IMR-90 (cell line): ENCODE results near the gene CLK2. TPM values are rescaled to one million over a fixed set of nuclear protein-coding genes. Genes with fewer than 3 reads are reported as not detected.
A peak's percentile ranks its signal among the peaks of the same experiment; 100 is the strongest.

Experiments used
- ATAC-seq: fragments of 200-7000 bp; cut with Tn5 transposase; 2 replicates; pipeline ENCODE4 v1.9.1; 2020; ENCODE audit warnings: low read depth, mild to moderate bottlenecking, moderate library complexity
- BruUV-seq: library from RNA; stranded (reverse); fragments of 400-500 nt; replicated peaks from 2 replicates; lab custom pipeline; 2021; lab: Mats Ljungman, UMichigan
- CTCF ChIA-PET: fragments of 300-600 bp; formaldehyde crosslinking; extraction: SDS; loops from one replicate; lab custom pipeline; 2021; ENCODE audit warnings: antibody characterized with exemption; lab: Yijun Ruan, JAX
- POLR2A ChIA-PET: fragments of 300-600 bp; sonication (Branson Sonifier 250); formaldehyde crosslinking; loops from one replicate; lab custom pipeline; 2022; ENCODE audit warnings: antibody characterized with exemption; ENCODE audit not compliant: unreplicated experiment; lab: Charles Lee
- DNase-seq: peaks from one replicate; pipeline ENCODE4 v3.0.0; 2013
- H2AFZ ChIP-seq: replicated peaks from 2 replicates; pipeline ENCODE3; 2013; ENCODE audit warnings: low read length, mild to moderate bottlenecking; ENCODE audit not compliant: poor library complexity
- H2AK5ac ChIP-seq: 2 replicates; pipeline ENCODE4 v1.6.1; 2013; ENCODE audit warnings: low read depth, low read length, inconsistent platforms
- H2AK9ac ChIP-seq: replicated peaks from 2 replicates; pipeline ENCODE3; 2013; ENCODE audit warnings: mild to moderate bottlenecking, low read depth, low read length, moderate library complexity; ENCODE audit not compliant: poor library complexity
- H2BK120ac ChIP-seq: 2 replicates; pipeline ENCODE4 v1.6.1; 2013; ENCODE audit warnings: low read depth, low read length, inconsistent platforms
- H2BK15ac ChIP-seq: 3 replicates; pipeline ENCODE4 v1.6.1; 2013; ENCODE audit warnings: low read depth, low read length, inconsistent platforms
- H2BK20ac ChIP-seq: 2 replicates; pipeline ENCODE4 v1.6.1; 2013; ENCODE audit warnings: low read depth, mild to moderate bottlenecking, inconsistent platforms, low read length, moderate library complexity
- H2BK5ac ChIP-seq: 2 replicates; pipeline ENCODE4 v1.6.1; 2013; ENCODE audit warnings: mild to moderate bottlenecking, low read depth, low read length, inconsistent platforms; ENCODE audit not compliant: poor library complexity, severe bottlenecking
- H3K14ac ChIP-seq: replicated peaks from 2 replicates; pipeline ENCODE4 v1.6.1; 2013; ENCODE audit warnings: low read depth, low read length, inconsistent platforms
- H3K18ac ChIP-seq: 2 replicates; pipeline ENCODE4 v1.6.1; 2013; ENCODE audit warnings: low read depth, low read length, control low read depth
- H3K23ac ChIP-seq: 2 replicates; pipeline ENCODE4 v1.6.1; 2013; ENCODE audit warnings: low read depth, low read length, inconsistent platforms
- H3K27ac ChIP-seq: 2 replicates; pipeline ENCODE4 v1.5.1; 2013; ENCODE audit warnings: mild to moderate bottlenecking, control low read depth, low read length; ENCODE audit not compliant: insufficient read depth
- H3K27me3 ChIP-seq: 2 replicates; pipeline ENCODE4 v1.6.1; 2013; ENCODE audit warnings: low read length; ENCODE audit not compliant: control insufficient read depth, insufficient read depth
- H3K36me3 ChIP-seq: 2 replicates; pipeline ENCODE4 v1.6.1; 2013; ENCODE audit warnings: low read length, mixed read lengths; ENCODE audit not compliant: control insufficient read depth, insufficient read depth
- H3K4ac ChIP-seq: 2 replicates; pipeline ENCODE4 v1.6.1; 2013; ENCODE audit warnings: low read depth, low read length, inconsistent platforms
- H3K4me1 ChIP-seq: 2 replicates; pipeline ENCODE4 v1.6.1; 2013; ENCODE audit warnings: low read length, mixed read lengths; ENCODE audit not compliant: control insufficient read depth, insufficient read depth
- H3K4me2 ChIP-seq: 2 replicates; pipeline ENCODE4 v1.6.1; 2013; ENCODE audit warnings: low read depth, mild to moderate bottlenecking, control low read depth, low read length, moderate library complexity
- H3K4me3 ChIP-seq: 2 replicates; pipeline ENCODE4 v1.5.1; 2013; ENCODE audit warnings: low read depth, mild to moderate bottlenecking, control low read depth, low read length, moderate library complexity; ENCODE audit not compliant: insufficient read depth
- H3K56ac ChIP-seq: 2 replicates; pipeline ENCODE4 v1.6.1; 2013; ENCODE audit warnings: low read length, inconsistent platforms; ENCODE audit not compliant: insufficient read depth; ENCODE audit errors: extremely low read depth
- H3K79me1 ChIP-seq, 2 experiments: 2 replicates each; pipeline ENCODE4 v1.6.1; 2013; ENCODE audit warnings: low read length in 2 of 2, inconsistent platforms in 1 of 2, low read depth in 1 of 2
- H3K9ac ChIP-seq: 2 replicates; pipeline ENCODE4 v1.6.1; 2013; ENCODE audit warnings: low read depth, low read length, control low read depth
- H3K9me1 ChIP-seq: 2 replicates; pipeline ENCODE4 v1.6.1; 2013; ENCODE audit warnings: low read length, inconsistent platforms; ENCODE audit not compliant: insufficient read depth
- H3K9me3 ChIP-seq: 2 replicates; pipeline ENCODE4 v1.6.1; 2013; ENCODE audit warnings: low read length; ENCODE audit not compliant: control insufficient read depth, insufficient read depth
- H4K20me1 ChIP-seq: 2 replicates; pipeline ENCODE4 v1.6.1; 2013; ENCODE audit warnings: low read length, inconsistent platforms; ENCODE audit not compliant: insufficient read depth
- H4K5ac ChIP-seq: 2 replicates; pipeline ENCODE4 v1.6.1; 2013; ENCODE audit warnings: mild to moderate bottlenecking, low read depth, low read length, control low read depth
- H4K8ac ChIP-seq, 2 experiments: 2 replicates each; pipeline ENCODE4 v1.6.1; 2013; ENCODE audit warnings: low read depth in 2 of 2, low read length in 2 of 2, control low read depth in 1 of 2, inconsistent platforms in 1 of 2
- H4K91ac ChIP-seq: 2 replicates; pipeline ENCODE4 v1.6.1; 2013; ENCODE audit warnings: low read depth, low read length, inconsistent platforms; ENCODE audit not compliant: insufficient read depth
- BHLHE40 ChIP-seq: fragments of 150-350 bp; IDR thresholded peaks from 2 replicates; pipeline ENCODE4 v1.6.1; 2016; ENCODE audit warnings: mild to moderate bottlenecking, low read depth, low read length
- CEBPB ChIP-seq: IDR thresholded peaks from 2 replicates; pipeline ENCODE4 v1.6.1; 2012; ENCODE audit warnings: low read depth, low read length, improper control_type of control experiment
- FOS ChIP-seq: fragments of 150-350 bp; IDR thresholded peaks from 2 replicates; pipeline ENCODE4 v1.6.1; 2016; ENCODE audit warnings: low read depth, low read length
- MAFK ChIP-seq: IDR thresholded peaks from 2 replicates; pipeline ENCODE4 v1.6.1; 2012; ENCODE audit warnings: low read depth, low read length, improper control_type of control experiment
- MAZ ChIP-seq: IDR thresholded peaks from 2 replicates; pipeline ENCODE4 v1.6.1; 2012; ENCODE audit warnings: low read depth, mild to moderate bottlenecking, low read length, improper control_type of control experiment, moderate library complexity, borderline replicate concordance
- MXI1 ChIP-seq: IDR thresholded peaks from 2 replicates; pipeline ENCODE4 v1.6.1; 2012; ENCODE audit warnings: low read depth, mild to moderate bottlenecking, low read length, moderate library complexity, borderline replicate concordance
- POLR2A ChIP-seq: IDR thresholded peaks from 2 replicates; pipeline ENCODE4 v1.6.1; 2012; ENCODE audit warnings: mild to moderate bottlenecking, low read depth, low read length
- RCOR1 ChIP-seq: IDR thresholded peaks from 2 replicates; pipeline ENCODE4 v1.6.1; 2012; ENCODE audit warnings: mild to moderate bottlenecking, low read length, improper control_type of control experiment; ENCODE audit not compliant: insufficient replicate concordance
- RFX5 ChIP-seq: IDR thresholded peaks from 2 replicates; pipeline ENCODE4 v1.8.0; 2012; ENCODE audit warnings: low read depth, mild to moderate bottlenecking, low read length, moderate library complexity
- SMC3 ChIP-seq: fragments of 150-350 bp; IDR thresholded peaks from 2 replicates; pipeline ENCODE4 v1.6.1; 2016; ENCODE audit warnings: low read depth, mild to moderate bottlenecking, antibody characterized with exemption, low read length, moderate library complexity
- WGBS, 2 experiments: methylation state at CpG; one replicate each; pipeline versions ENCODE4 v1.1.5 to v1.1.7; 2013; ENCODE audit warnings: missing lambda C conversion rate in 2 of 2; ENCODE audit not compliant: insufficient read length in 1 of 2; ENCODE audit errors: extremely low coverage in 2 of 2; 5-methylcytosine and 5-hydroxymethylcytosine counted together
- dilution Hi-C: fragments of 300-500 bp; cut with HindIII; formaldehyde crosslinking; loops from one replicate; pipeline ENCODE4 v1.14.3; 2018; ENCODE audit warnings: low sequenced_read_pairs; ENCODE audit not compliant: unreplicated experiment
- in situ Hi-C: fragments of 300-500 bp; cut with MboI; formaldehyde crosslinking; loops from 3 replicates; pipeline ENCODE4 v1.14.3; 2019; ENCODE audit warnings: low sequenced_read_pairs, inconsistent platforms, mixed read lengths
- intact Hi-C: fragments of 100-400 bp; cut with micrococcal nuclease; formaldehyde crosslinking; loops from 2 replicates; pipeline ENCODE4 v1.10.0; 2022
- polyA plus RNA-seq, 3 experiments: library from polyadenylated mRNA; depleted of rRNA; stranded (reverse); fragments of >200 nt; gene quantifications; 2 replicates each; pipeline ENCODE4 v1.2.3, GENCODE V29; 2012; ENCODE audit warnings: low replicate concordance in 1 of 3
- total RNA-seq: library from RNA; depleted of rRNA; stranded (reverse); fragments of >200 nt; gene quantifications from 2 replicates; pipeline ENCODE4 v1.2.3, GENCODE V29; 2012
- TF ChIP-seq, protein P1 (sequence below): fragments of 150-350 bp; IDR thresholded peaks from 2 replicates; pipeline ENCODE4 v1.6.1; 2016; ENCODE audit warnings: low read depth, mild to moderate bottlenecking, low read length, moderate library complexity, borderline replicate concordance
- TF ChIP-seq, protein P2 (sequence below): conservative IDR thresholded peaks from 2 replicates; pipeline ENCODE4 v1.5.1; 2012; ENCODE audit warnings: mild to moderate bottlenecking, low read depth, low read length, improper control_type of control experiment

Gene CLK2
- total and polyA plus RNA-seq, 2 of the 4 experiments (the other 2 are of a cell fraction) = 19.7 to 61.2 TPM

DNA sequence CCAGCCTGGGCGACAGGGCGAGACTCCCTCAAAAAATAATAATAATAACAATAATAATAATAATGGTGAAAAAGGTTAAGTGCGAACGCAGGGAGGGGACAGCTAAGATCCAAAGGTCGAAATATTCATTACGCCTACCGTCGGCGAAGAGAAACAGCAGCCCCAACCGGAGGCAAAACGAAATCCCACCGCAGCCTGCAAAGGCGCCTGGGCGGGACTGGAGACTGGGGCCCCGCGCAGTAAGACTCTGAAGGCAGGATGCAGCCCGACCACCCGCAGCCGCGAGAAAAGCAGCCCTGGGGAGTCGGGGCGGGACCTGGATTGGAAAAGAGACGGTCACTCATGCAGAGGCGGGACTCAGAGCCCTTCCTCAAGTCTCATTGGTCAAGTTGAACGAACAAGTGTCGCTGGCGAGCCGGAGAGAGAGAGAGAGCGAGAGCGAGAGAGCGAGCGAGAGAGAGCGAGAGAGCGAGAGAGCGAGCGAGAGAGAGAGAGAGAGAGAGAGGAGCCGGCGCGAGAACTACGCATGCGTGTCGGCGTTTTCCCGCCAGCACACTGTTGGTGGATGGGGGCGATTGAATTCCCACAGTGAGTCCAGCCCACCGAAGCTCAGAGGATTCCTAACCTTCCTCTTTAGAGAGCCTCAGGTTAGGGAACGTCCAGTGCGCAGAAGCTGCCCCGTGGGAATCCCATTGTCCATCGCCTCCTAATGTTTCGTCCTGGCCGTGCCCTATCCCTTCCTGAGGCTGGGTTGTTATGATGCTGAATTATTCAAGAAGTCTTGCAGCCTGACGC lies 28.7 kb downstream of the CLK2 start (continued):
- TF ChIP-seq FOS = 0 out of 2 replicates have a peak, but pooled peaks have one; percentile 27
- TF ChIP-seq MAZ = peak; percentile 73; the same call in 1 of the 2 replicates
- TF ChIP-seq RCOR1 = peak; percentile 96

DNA sequence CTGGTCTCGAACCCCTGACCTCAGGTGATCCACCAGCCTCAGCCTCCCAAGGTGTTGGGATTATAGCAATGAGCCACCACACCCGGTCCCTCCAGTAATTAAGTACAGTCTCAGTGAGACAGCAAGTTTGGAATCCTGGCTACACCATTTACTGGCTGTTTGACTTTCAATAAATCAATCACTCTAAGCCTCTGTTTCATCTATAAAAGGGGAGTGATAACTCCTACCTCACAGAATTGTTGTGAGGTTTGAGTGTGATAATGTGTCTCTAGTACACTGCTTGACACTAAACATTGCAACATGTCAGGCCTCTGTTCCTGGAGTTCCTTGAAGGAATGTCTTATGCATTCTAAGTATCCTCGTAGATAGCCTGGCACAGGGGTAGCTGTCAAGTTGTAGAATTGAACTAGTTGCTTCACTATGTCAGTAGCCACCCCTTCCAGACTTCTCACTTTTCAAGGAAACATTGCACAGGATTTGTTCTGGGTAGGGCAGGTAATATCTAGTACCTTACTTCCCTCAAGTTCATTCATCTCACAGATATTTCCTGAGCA lies 30.4 kb downstream of the CLK2 start:
- Histone ChIP-seq H2BK15ac (no peak overlapping the region), H3K4me3 (no peak overlapping the region), H3K9me3 (no peaks in the 10 kb centered on the region), H2BK20ac (no peak overlapping the region), H3K9me1 (peaks cover 6% of the 10 kb centered on the region), H3K27ac (no peak overlapping the region), H2AFZ (no peak overlapping the region), H3K79me1 (peaks cover 4 to 37% of the 10 kb centered on the region in 2 experiments; a peak in 3 of 4 replicates), H2BK5ac (no peak overlapping the region), H2AK5ac (peak overlapping the region; percentile 87; the same call in 1 of the 2 replicates), H2AK9ac (no peak overlapping the region), H3K4me2 (peak overlapping the region; percentile 89), H4K8ac (peak overlapping the region in 1 of 2 experiments; percentile 92; a peak in 1 of 4 replicates), H2BK120ac (no peak overlapping the region), H3K18ac (no peak overlapping the region), H3K14ac (no peak overlapping the region; the same call in 1 of the 2 replicates), H3K36me3 (peaks cover 13% of the 10 kb centered on the region), H4K5ac (no peak overlapping the region), H4K91ac (no peak overlapping the region), H3K56ac (no peak overlapping the region), H3K4me1 (peaks cover 6% of the 10 kb centered on the region; the same call in 1 of the 2 replicates), H4K20me1 (no peaks in the 10 kb centered on the region), H3K27me3 (no peaks in the 10 kb centered on the region), H3K23ac (peak overlapping the region; percentile 12; the same call in 1 of the 2 replicates), H3K9ac (no peak overlapping the region), H3K4ac (peak overlapping the region; percentile 23)
- DNase-seq (no peak), ATAC-seq (no peak)
- no CpG with 5 or more reads among the region's 3 CpGs for WGBS, 2 experiments
- in situ Hi-C loops (no loop called here), intact Hi-C loops (no loop called here), dilution Hi-C loops (no loop called here)
- TF ChIP-seq, protein P1, sequence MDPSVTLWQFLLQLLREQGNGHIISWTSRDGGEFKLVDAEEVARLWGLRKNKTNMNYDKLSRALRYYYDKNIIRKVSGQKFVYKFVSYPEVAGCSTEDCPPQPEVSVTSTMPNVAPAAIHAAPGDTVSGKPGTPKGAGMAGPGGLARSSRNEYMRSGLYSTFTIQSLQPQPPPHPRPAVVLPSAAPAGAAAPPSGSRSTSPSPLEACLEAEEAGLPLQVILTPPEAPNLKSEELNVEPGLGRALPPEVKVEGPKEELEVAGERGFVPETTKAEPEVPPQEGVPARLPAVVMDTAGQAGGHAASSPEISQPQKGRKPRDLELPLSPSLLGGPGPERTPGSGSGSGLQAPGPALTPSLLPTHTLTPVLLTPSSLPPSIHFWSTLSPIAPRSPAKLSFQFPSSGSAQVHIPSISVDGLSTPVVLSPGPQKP = no peak
- TF ChIP-seq, protein P2, sequence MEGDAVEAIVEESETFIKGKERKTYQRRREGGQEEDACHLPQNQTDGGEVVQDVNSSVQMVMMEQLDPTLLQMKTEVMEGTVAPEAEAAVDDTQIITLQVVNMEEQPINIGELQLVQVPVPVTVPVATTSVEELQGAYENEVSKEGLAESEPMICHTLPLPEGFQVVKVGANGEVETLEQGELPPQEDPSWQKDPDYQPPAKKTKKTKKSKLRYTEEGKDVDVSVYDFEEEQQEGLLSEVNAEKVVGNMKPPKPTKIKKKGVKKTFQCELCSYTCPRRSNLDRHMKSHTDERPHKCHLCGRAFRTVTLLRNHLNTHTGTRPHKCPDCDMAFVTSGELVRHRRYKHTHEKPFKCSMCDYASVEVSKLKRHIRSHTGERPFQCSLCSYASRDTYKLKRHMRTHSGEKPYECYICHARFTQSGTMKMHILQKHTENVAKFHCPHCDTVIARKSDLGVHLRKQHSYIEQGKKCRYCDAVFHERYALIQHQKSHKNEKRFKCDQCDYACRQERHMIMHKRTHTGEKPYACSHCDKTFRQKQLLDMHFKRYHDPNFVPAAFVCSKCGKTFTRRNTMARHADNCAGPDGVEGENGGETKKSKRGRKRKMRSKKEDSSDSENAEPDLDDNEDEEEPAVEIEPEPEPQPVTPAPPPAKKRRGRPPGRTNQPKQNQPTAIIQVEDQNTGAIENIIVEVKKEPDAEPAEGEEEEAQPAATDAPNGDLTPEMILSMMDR = no peak
- no peak for TF ChIP-seq MAZ
- no peak for TF ChIP-seq POLR2A
- no peak for TF ChIP-seq RFX5
- no peak for TF ChIP-seq MXI1
- no peak for TF ChIP-seq MAFK
- no peak for TF ChIP-seq SMC3
- TF ChIP-seq BHLHE40 = no peak
- no peak for TF ChIP-seq CEBPB
- CTCF ChIA-PET = no interaction called here
- POLR2A ChIA-PET = no interaction called here
- no TSS peak for BruUV-seq
